ENCODE measurements around the gene KRT84.

Gene KRT84

GRCh38 chr12:52385226-52385702, at the start of gene KRT84:
Gene KRT84 (minus strand): TSS chr12:52385652. CDS start chr12:52385585, 67 bp downstream.
- H3K4me3 ChIP-seq (replicated peaks; ENCODE audit: low read depth, low read length), result no peak within 1 kb of the TSS
- no peak for TF ChIP-seq CTCF (IDR thresholded peaks at IDR 0.05; ENCODE audit: low read length, missing control alignments)
- no peak for DNase-seq (ENCODE audit: low read depth)

GRCh38 chr12:52434760-52435530, 49.5 kb upstream of the KRT84 start:
- H3K4me3 ChIP-seq (replicated peaks; ENCODE audit: low read depth, low read length), result no peak overlapping the region
- peak; percentile 52 for DNase-seq (ENCODE audit: low read depth)
- TF ChIP-seq CTCF (IDR thresholded peaks at IDR 0.05; ENCODE audit: low read length, missing control alignments), result no peak

- DNase-seq (ENCODE audit: low read depth), result no peak
- H3K4me3 ChIP-seq (replicated peaks; ENCODE audit: low read depth, low read length), result no peak within 1 kb of the TSS
- TF ChIP-seq CTCF (IDR thresholded peaks at IDR 0.05; ENCODE audit: low read length, missing control alignments), result no peak
These were observed 48.8 kb upstream of the KRT84 start, which contains the start of gene KRT75 for GRCh38 chr12:52434081-52434733. Gene KRT75 (minus strand): TSS chr12:52434371. CDS start chr12:52434304, 67 bp downstream.

GRCh38 chr12:52433501-52434080, 48.1 kb upstream of the KRT84 start:
- H3K4me3 ChIP-seq (replicated peaks; ENCODE audit: low read depth, low read length), result no peak overlapping the region
- no peak for TF ChIP-seq CTCF (IDR thresholded peaks at IDR 0.05; ENCODE audit: low read length, missing control alignments)
- DNase-seq (ENCODE audit: low read depth), result no peak

GRCh38 chr12:52432559-52433207, 47.2 kb upstream of the KRT84 start:
- H3K4me3 ChIP-seq (replicated peaks; ENCODE audit: low read depth, low read length), result no peak overlapping the region
- no peak for TF ChIP-seq CTCF (IDR thresholded peaks at IDR 0.05; ENCODE audit: low read length, missing control alignments)
- no peak for DNase-seq (ENCODE audit: low read depth)

- TF ChIP-seq CTCF (IDR thresholded peaks at IDR 0.05; ENCODE audit: low read length, missing control alignments), result no peak
- H3K4me3 ChIP-seq (replicated peaks; ENCODE audit: low read depth, low read length), result no peak overlapping the region
- no peak for DNase-seq (ENCODE audit: low read depth)
These were observed 42.7 kb upstream of the KRT84 start for GRCh38 chr12:52428121-52428520.
